GM20431 (cell line): ENCODE data around the gene OR13C2.

ENCODE experiments used
- in situ Hi-C: fragments of 300-500 bp; cut with MseI, MboI; formaldehyde crosslinking; loops from one replicate; pipeline ENCODE4 v1.15.0; 2020; ENCODE audit warnings: low sequenced_read_pairs; ENCODE audit not compliant: unreplicated experiment

OR13C2 gene

GRCh38 chr9:104556830-104557634, 48.4 kb downstream of the OR13C2 start:
- in situ Hi-C loops, result no loop called here

- in situ Hi-C loops, result no loop called here
These were observed 49.9 kb downstream of the OR13C2 start for GRCh38 chr9:104555521-104555920.
